AML-193 (cell line): ENCODE data around the gene SFXN2.

Experiments
- DNase-seq, 2 experiments: peaks; one replicate each; lab custom pipeline; 2025; lab: John Stamatoyannopoulos, UW

Gene SFXN2

DNA sequence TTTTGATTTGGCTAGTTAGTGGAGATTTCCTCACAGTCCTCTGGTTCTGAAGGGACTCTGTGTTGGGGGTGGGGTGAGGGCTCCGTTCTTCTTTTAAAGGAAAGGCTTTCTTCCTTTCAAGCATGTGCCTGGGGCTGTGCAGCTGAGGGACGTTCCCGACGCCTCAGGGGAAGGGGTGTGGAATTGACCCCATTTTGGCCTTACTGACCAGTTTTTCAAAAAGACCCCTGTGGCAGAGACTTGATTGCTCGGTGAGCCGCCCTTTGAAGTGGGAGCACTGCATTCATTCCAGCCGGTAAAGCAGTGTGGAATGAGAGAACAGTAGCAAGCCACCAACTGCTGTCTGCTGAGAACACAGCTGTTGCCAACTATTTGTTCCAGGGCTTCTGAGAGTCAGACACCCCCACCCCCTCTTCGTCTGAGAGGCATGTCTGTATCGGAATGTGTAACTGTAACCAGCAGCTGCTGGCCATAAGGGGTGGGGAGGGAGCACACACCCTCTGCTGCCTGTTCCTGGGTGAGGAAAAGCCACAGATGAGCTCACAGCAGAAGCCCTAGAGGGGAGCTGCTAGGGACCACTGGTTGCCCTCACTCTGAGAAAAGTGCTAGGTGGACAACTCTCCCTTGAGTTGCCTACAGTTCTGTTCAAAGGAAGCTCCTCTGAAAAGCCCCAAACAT, 62.5 kb downstream of the SFXN2 start:
- no peak for DNase-seq

DNA sequence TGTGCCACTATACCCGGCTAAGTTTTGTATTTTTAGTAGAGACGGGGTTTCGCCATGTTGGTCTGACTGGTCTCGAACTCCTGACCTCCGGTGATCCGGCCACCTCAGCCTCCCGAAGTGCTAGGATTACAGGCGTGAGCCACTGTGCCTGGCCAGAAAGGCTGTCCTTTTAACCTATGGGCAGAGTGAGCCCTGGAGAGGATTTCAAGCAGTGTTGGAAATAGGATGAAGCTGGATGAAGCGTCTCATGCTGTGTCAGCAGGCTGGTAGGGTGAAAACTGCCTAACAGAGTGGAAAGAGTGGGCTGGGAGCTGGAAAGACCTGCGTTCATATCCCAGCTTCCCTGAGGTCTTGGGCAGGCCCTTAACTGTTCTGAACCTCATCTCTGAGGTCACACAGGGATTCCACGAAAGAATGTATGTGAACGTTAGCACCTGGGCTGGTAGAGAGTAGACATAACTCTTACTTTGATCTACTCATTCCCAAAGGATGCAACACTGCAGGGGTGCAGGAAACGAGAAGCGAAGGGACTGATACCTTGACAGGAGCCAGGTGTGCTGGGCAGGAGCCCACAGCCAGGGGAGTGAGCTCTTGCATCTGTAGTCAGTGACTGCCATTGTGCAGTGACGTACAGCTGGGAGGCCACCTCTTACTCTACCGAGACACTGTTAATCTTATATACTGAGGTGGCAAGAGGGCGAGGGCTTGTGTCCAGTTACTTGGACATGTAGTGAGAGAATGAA, 63.4 kb downstream of the SFXN2 start:
- no peak for DNase-seq

DNA sequence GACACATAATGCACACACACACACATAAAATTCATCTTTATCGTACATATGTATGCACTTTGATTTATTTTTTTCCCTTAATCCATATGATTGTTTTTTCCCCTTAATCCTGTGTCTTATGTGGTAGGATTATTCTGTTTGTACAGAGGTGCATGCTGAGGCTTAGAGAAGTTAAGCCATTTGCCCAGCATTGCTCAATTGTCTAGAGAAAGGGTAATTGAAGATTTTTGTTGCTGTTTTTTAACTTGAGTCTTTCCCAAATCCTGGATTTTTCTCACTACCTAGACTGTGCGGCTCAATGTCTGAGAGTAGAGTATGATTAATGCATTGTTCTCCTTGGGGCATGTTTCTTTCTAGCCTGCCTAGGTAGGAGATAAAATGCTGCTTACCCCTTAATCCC, 64.3 kb downstream of the SFXN2 start:
- no peak for DNase-seq

DNA sequence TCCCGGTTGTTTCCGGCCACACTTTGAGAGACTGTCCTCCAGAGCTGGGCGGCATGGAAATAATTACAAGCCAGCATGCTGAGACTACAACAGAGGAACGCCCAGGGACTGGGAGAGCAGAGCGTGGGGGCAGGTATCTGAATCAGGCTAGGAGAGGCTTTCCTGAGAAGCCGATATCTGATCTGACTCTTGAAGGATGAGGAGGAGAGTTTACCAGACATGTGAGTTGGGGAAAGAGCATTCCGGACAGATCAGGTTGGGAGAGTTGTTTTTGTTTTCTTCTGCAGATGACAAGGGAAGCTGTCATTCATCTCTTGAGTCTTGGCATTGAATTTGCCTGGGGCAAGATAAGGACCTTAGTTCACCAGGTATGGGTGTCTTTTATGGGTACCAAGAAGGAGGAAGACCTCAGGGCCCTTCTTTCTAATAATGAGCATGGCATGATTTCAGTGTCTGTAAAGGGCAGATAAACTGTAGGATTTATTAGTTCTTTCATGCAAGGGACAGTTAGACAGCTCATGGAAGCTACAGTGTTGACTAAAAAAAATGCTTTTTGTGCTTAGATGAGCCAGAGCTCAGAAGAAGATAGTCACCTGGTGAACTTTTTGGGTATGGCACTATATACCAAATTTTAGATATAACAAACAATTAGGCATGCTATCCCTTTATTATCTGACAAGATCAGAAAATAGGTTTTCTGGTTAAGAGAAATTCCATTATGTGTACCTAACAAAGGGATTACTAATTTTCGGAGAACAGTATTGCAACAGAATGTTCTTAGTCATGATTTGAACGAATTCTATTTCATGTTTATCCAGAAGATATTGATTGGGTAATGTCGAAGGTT, 65.5 kb downstream of the SFXN2 start:
- DNase-seq = no peak

DNA sequence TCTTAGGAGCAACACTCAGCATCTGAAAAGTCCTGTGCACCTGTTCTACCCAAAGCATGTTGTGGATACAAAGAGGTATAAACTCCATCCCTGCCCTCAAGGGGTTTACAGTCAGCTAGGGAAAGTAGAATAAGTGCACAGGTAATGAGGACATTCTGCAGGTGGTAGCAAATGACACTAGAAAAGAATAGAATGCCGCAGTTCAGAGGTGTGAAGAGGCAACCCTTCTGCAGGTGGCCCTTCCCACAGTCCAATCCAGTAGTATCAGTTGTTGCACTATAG, 66.0 kb downstream of the SFXN2 start:
- DNase-seq = no peak

DNA sequence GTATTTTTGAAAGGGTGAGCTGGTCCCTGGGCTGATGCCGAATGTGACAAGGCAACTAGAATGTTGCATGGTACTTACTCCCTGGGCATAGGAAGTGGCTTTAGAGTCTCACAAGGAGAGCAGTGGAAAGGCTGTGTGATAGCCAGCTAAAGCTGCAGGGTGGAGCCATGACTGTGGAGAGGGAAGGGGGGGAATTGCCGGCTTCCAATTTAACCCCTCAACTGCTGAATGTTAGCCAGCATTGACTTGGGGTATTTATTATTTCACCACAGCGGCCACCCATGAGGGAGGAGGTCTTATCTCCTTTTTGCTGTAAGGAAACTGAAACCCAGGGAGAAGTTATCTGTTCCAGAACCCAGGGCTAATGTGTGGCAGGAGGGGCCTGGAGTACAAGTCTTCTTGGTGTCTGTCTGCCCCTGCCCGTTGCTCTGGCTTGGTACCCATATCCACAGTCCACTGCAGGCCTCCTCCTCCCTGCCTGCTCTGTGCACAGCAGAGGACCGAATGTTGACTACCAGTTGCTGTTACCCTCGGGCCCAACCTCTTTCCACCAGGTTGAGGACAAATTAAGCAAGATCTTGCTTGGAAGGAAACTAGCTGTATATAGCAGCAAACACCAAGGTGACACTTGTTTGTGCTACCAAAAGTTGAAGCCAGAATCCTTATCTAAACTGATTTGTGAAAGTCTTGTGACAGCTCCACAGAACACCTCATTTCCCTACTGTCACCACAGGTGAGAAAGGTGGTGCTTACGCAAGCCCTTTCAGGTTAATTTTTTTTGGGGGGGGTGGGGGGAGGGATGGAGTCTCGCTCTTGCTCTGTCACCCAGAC, 66.9 kb downstream of the SFXN2 start:
- no peak for DNase-seq

DNA sequence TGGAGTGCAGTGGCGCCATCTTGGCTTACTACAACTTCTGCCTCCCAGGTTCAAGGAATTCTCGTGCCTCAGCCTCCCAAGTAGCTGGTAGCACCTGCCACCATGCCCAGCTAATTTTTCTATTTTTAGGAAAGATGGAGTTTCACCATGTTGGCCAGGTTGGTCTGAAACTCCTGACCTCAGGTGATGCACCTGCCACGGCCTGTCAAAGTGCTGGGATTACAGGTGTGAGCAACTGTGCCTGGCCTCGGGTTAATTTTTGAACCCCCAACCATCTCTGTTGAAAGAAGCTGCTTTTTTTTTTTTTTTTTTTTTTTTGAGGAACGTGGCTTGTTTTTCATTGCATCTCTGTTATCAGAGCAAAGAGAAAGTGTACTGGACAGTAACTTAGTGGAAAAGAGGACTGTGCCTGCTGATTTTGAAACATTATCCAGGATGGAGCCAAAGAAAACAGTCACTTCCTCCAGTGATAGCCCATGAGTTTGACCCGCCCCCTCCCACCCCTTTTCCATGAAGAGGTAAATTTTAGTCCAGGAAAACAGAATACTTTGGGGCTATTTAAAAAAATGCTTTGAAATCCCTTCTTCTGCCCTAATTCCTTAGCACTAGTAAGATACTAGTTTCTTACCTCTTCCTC, 67.6 kb downstream of the SFXN2 start:
- no peak for DNase-seq

DNA sequence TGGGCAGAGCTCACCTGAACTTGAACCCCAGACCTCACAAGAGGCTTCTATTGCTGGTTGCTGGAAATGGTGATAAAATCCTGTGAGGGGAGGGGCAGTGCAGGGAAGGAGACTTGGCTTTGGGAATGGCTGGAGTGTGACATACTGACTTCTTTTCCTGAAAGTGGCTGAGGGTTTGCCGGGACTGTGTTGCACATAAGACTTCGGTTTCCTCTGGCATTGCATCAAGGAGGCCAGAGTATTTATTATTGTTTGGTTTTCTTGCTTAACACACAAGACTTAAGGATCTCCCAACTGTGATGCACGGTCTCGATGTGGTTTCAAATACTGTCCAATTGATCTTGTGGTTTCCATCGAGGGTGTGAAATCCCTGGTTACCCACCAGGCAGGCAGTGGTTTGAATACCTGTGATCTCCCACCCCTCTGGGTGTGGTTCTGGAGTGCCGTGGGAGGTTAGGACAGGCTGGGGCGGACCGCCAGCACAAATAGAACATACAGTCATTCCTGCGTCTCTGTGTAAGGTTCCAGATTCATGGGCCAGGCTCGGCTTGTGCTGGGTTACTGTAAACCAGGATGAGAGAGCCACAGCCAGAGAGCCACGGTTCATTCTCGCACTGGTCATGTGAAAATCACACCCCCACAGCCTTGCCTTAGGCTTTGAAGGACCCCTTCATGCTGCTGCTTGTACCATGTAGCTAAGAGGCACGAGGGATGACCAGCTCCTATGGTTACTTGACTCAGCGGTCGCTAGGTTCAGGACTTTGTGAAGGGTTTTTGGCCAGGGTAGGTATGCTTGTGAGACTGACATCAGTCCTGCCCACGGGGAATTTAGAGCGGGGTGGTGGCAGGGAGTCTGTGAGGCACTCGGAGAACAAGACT, 68.5 kb downstream of the SFXN2 start:
- no peak for DNase-seq

DNA sequence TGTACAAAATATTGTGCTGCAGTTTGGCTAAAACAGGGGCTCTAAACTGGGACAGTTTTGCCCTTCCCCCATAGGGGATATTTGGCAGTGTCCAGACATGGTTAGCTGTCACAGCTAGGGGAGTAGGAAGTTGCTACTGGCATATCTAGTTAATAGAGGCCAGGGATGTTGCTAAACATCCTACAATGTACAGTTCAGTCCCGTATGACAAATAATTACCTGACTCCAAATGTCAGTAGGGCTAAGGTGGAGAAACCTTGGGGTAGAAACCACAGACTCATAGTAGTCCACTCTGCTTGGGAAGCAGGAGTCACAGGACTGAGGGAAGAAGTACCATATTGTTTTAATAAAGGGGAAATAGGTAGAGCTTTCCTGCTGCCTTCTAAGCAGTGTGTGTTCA, 69.1 kb downstream of the SFXN2 start:
- DNase-seq = no peak

DNA sequence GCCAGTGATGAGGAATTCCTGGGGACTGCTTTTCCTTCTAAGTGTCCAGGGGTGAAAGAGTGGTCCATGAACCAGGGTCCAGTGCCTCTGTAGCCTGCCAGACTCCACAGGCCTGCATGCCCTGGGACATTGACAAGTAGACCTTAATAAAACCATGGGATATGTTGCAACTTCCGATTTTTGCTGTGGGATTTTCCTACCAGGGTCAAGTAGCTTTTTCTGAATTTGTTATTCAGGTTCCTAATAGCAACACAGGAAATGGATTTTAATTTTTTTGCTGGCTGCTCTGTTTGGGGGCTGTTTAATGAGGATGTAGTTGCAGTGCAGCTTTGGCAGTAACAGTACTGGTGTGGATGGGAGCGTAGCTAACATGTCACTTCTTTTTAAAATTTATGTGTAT, 71.4 kb downstream of the SFXN2 start:
- peak in 1 of 2 experiments; percentile 11 for DNase-seq

DNA sequence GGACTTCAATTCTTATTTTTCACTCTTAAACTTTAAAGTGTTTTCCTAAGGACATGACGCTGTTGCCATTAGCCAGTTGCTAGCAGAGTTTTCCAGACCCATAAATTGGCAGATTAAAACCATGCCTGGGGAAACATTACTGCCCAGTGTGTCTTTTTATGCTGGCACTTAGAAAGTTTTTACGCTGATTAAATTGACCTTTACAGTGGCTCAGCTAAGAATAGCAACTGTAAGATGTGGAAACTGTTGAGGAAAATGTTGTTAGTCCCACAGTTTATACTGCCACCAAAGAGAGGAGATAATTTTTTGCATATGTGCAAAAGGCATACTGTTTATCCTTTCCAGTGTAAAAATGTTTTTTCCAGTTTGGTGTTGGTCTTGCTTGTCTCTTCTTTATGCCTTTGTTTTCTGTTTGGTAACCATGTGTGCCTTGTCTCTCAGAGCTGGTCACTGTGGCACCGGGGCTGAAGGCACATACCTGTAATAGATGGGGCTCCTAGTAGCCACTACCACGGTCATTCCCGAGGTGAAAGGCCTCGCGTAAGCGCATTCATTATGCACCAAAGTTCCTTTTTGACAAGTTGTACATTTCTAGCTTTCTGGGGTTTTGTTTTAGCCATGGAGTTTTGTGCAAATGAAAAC, 77.4 kb downstream of the SFXN2 start:
- no peak for DNase-seq
